Neural cell (in vitro differentiated cells): ENCODE results near the gene C2. TPM values are rescaled to one million over a fixed set of nuclear protein-coding genes. Genes with fewer than 3 reads are reported as not detected.
"Not testable (repeated sequence)": the region's sequence is repeated elsewhere in the genome, so short reads cannot be mapped to it uniquely, and the experiment has no call there.

ENCODE experiments used
- H2AFZ ChIP-seq: fragments of 200-600, 300-800 bp; sonication (generic), shearing (Covaris generic); 2 replicates; pipeline ENCODE4 v1.6.0; 2014; ENCODE audit warnings: low read depth, mild to moderate bottlenecking, antibody characterized with exemption, low read length, moderate library complexity
- H3F3A ChIP-seq: fragments of 200-600 bp; shearing (Covaris generic); 2 replicates; pipeline ENCODE4 v1.6.1; 2016; ENCODE audit warnings: mild to moderate bottlenecking, moderate library complexity, mixed read lengths, antibody characterized with exemption, low read length; ENCODE audit not compliant: insufficient read depth, poor library complexity, severe bottlenecking
- H3K27ac ChIP-seq: fragments of 200-600, 300-800 bp; sonication (generic), shearing (Covaris generic); 2 replicates; pipeline ENCODE4 v1.5.1; 2014; ENCODE audit warnings: mild to moderate bottlenecking, low read length, moderate library complexity
- H3K27me3 ChIP-seq: fragments of 300-800, 200-600 bp; sonication (generic), shearing (Covaris generic); 2 replicates; pipeline ENCODE4 v1.6.0; 2014; ENCODE audit warnings: mild to moderate bottlenecking, low read depth, low read length, moderate library complexity; ENCODE audit not compliant: insufficient read depth
- H3K36me3 ChIP-seq: fragments of 300-800, 200-600 bp; sonication (generic), shearing (Covaris generic); 2 replicates; pipeline ENCODE4 v1.5.1; 2014; ENCODE audit warnings: mild to moderate bottlenecking, antibody characterized with exemption, low read length, moderate library complexity; ENCODE audit not compliant: insufficient read depth
- H3K4me2 ChIP-seq: fragments of 300-800, 200-600 bp; sonication (generic), shearing (Covaris generic); 2 replicates; pipeline ENCODE4 v1.6.0; 2014; ENCODE audit warnings: mild to moderate bottlenecking, low read length
- H3K4me3 ChIP-seq: fragments of 300-800, 200-600 bp; sonication (generic), shearing (Covaris generic); 2 replicates; pipeline ENCODE4 v1.5.1; 2014; ENCODE audit warnings: mild to moderate bottlenecking, low read length, moderate library complexity
- H3K79me2 ChIP-seq: fragments of 200-600 bp; shearing (Covaris generic); replicated peaks from 2 replicates; pipeline ENCODE4 v1.6.0; 2014; ENCODE audit warnings: mild to moderate bottlenecking, low read length, moderate library complexity; ENCODE audit not compliant: insufficient read depth
- H3K9ac ChIP-seq: fragments of 300-800, 200-600 bp; sonication (generic), shearing (Covaris generic); 2 replicates; pipeline ENCODE4 v1.6.1; 2016; ENCODE audit warnings: mild to moderate bottlenecking, low read length, mixed read lengths
- H3K9me2 ChIP-seq: fragments of 200-600 bp; shearing (Covaris generic); 2 replicates; pipeline ENCODE4 v1.6.1; 2016; ENCODE audit warnings: mild to moderate bottlenecking, low read length, mixed read lengths; ENCODE audit not compliant: insufficient read depth
- H3K9me3 ChIP-seq: fragments of 200-600, 300-800 bp; sonication (generic), shearing (Covaris generic); 2 replicates; pipeline ENCODE4 v1.6.1; 2016; ENCODE audit warnings: mild to moderate bottlenecking, mixed run types, low read length, moderate library complexity, mixed read lengths
- H4K20me1 ChIP-seq: fragments of 200-600 bp; shearing (Covaris generic); 2 replicates; pipeline ENCODE4 v1.6.1; 2016; ENCODE audit warnings: mild to moderate bottlenecking, mixed run types; ENCODE audit not compliant: insufficient read depth
- CTCF ChIP-seq: fragments of 450-650 bp; IDR thresholded peaks from 2 replicates; pipeline ENCODE4 v1.5.1; 2014; ENCODE audit warnings: antibody characterized with exemption, mild to moderate bottlenecking, moderate library complexity; ENCODE audit not compliant: poor library complexity, severe bottlenecking
- EP300 ChIP-seq: fragments of 450-650 bp; conservative IDR thresholded peaks from 2 replicates; pipeline ENCODE4 v1.6.1; 2014; ENCODE audit warnings: antibody characterized with exemption, mild to moderate bottlenecking, moderate library complexity; ENCODE audit not compliant: poor library complexity, severe bottlenecking
- EZH2 ChIP-seq: fragments of 200-600, 300-800 bp; shearing (Covaris generic), sonication (generic); IDR thresholded peaks from 2 replicates; pipeline ENCODE4 v1.6.1; 2014; ENCODE audit warnings: antibody characterized with exemption, low read length, borderline replicate concordance, mild to moderate bottlenecking; ENCODE audit not compliant: insufficient read depth, poor library complexity, severe bottlenecking
- MXI1 ChIP-seq: fragments of 450-650 bp; conservative IDR thresholded peaks from 2 replicates; pipeline ENCODE4 v1.6.1; 2014; ENCODE audit warnings: antibody characterized with exemption, mild to moderate bottlenecking; ENCODE audit not compliant: poor library complexity, severe bottlenecking
- POLR2AphosphoS5 ChIP-seq: IDR thresholded peaks from 2 replicates; pipeline ENCODE4 v1.6.1; 2012
- RAD21 ChIP-seq: fragments of 450-650 bp; conservative IDR thresholded peaks from 2 replicates; pipeline ENCODE4 v1.6.1; 2014; ENCODE audit warnings: antibody characterized with exemption, mild to moderate bottlenecking, moderate library complexity
- SMC3 ChIP-seq: fragments of 450-650 bp; conservative IDR thresholded peaks from 2 replicates; pipeline ENCODE4 v1.6.1; 2014; ENCODE audit warnings: antibody characterized with exemption, mild to moderate bottlenecking, moderate library complexity; ENCODE audit not compliant: poor library complexity
- TAF1 ChIP-seq: IDR thresholded peaks from 2 replicates; pipeline ENCODE4 v1.6.1; 2012; ENCODE audit warnings: low read depth
- polyA plus RNA-seq: library from polyadenylated mRNA; depleted of rRNA; stranded (reverse); fragments of >200 nt; gene quantifications from 2 replicates; pipeline ENCODE4 v1.2.3, GENCODE V29; 2014
- TF ChIP-seq, protein P1 (sequence below): IDR thresholded peaks from 2 replicates; pipeline ENCODE4 v1.6.1; 2012; ENCODE audit warnings: borderline replicate concordance

Gene C2
- polyA plus RNA-seq, 1 donor from 2014 or later, result 1.2 TPM

GRCh38 chr6:31978831-31979230 lies 51.3 kb downstream of the C2 start:
- H3K27ac ChIP-seq, result no peak overlapping the region
- H3K9me2 ChIP-seq, result no peaks in the 10 kb centered on the region
- no peaks in the 10 kb centered on the region for H3K36me3 ChIP-seq
- H3K9me3 ChIP-seq, result no peaks in the 10 kb centered on the region
- peaks cover 5% of the 10 kb centered on the region for H3K79me2 ChIP-seq
- H3K4me3 ChIP-seq, result no peak overlapping the region
- no peak overlapping the region for H3K4me2 ChIP-seq
- TF ChIP-seq CTCF (no peak), TAF1 (no peak), EZH2 (no peak), RAD21 (no peak), SMC3 (no peak), EP300 (no peak), POLR2AphosphoS5 (no peak), MXI1 (no peak)
- TF ChIP-seq, protein P1, sequence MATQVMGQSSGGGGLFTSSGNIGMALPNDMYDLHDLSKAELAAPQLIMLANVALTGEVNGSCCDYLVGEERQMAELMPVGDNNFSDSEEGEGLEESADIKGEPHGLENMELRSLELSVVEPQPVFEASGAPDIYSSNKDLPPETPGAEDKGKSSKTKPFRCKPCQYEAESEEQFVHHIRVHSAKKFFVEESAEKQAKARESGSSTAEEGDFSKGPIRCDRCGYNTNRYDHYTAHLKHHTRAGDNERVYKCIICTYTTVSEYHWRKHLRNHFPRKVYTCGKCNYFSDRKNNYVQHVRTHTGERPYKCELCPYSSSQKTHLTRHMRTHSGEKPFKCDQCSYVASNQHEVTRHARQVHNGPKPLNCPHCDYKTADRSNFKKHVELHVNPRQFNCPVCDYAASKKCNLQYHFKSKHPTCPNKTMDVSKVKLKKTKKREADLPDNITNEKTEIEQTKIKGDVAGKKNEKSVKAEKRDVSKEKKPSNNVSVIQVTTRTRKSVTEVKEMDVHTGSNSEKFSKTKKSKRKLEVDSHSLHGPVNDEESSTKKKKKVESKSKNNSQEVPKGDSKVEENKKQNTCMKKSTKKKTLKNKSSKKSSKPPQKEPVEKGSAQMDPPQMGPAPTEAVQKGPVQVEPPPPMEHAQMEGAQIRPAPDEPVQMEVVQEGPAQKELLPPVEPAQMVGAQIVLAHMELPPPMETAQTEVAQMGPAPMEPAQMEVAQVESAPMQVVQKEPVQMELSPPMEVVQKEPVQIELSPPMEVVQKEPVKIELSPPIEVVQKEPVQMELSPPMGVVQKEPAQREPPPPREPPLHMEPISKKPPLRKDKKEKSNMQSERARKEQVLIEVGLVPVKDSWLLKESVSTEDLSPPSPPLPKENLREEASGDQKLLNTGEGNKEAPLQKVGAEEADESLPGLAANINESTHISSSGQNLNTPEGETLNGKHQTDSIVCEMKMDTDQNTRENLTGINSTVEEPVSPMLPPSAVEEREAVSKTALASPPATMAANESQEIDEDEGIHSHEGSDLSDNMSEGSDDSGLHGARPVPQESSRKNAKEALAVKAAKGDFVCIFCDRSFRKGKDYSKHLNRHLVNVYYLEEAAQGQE, result no peak
- H3F3A ChIP-seq, result no peaks in the 10 kb centered on the region
- H3K9ac ChIP-seq, result no peak overlapping the region
- no peaks in the 10 kb centered on the region for H3K27me3 ChIP-seq
- H2AFZ ChIP-seq, result no peak overlapping the region
- H4K20me1 ChIP-seq, result no peaks in the 10 kb centered on the region

DNA sequence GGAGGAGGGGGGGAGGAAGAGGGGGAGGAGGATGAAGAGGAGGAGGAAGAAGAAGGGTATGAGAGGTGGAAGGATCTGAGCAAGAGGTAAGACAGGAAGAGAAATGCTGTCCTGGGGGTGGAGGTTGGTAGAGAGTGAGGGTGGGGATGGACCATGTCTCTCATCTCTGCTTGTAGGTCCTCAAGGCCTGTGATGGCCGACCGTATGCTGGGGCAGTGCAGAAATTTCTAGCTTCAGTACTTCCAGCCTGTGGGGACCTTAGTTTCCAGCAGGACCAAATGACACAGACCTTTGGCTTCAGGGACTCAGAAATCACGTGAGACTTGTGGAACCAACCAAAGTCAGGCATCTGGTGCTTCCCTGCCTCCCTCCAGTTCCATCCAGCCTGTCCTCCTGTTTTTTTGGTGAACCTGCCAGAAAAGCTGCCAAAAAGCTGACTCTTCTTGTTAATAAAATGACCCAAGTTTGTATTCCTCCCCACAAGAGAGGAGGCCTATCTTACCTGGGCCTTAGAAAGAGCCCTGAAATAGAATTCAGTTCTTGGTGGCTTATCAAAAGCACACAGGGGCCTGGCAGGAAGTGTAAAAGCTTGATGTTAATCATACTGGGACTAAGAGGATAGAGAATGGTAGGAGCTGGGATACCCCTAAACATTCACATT lies 51.9 kb downstream of the C2 start:
- Histone ChIP-seq H2AFZ (no peak overlapping the region), H3K4me3 (no peak overlapping the region), H3K9ac (no peak overlapping the region), H3K4me2 (no peak overlapping the region), H3K27me3 (no peaks in the 10 kb centered on the region), H3K9me3 (no peaks in the 10 kb centered on the region), H4K20me1 (no peaks in the 10 kb centered on the region), H3F3A (no peaks in the 10 kb centered on the region), H3K36me3 (no peaks in the 10 kb centered on the region), H3K27ac (no peak overlapping the region), H3K79me2 (no peaks in the 10 kb centered on the region), H3K9me2 (no peaks in the 10 kb centered on the region)
- no peak for TF ChIP-seq TAF1
- no peak for TF ChIP-seq EZH2
- no peak for TF ChIP-seq EP300
- no peak for TF ChIP-seq POLR2AphosphoS5

DNA sequence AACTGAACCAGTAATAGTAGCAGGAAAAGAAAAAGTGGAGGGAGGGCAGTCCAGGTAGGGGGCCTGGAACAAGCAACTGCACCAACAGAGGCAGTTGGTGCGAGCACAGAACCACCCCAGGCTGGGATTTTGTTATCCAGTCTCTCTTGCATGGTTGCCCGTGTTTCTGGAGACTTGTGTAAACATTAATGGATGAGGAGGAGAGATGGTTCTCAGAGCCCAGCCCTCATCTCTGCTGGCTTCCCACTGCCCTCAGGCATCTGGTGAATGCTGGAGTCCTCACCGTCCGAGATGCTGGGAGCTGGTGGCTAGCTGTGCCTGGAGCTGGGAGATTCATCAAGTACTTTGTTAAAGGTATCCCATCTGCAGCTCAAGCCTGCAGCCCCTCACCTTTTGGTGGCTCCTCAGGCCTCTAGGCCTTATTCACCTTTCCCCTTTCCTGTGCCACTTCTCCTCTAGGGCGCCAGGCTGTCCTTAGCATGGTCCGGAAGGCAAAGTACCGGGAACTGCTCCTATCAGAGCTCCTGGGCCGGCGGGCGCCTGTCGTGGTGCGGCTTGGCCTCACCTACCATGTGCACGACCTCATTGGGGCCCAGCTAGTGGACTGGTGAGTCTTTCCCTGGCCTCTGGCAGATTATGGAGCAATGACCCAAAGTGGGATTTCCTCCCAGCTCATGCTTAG lies 52.8 kb downstream of the C2 start:
- H3K27me3 ChIP-seq, H3K9me2 ChIP-seq, H3K9me3 ChIP-seq, H3K27ac ChIP-seq, H3K4me3 ChIP-seq, H3K4me2 ChIP-seq, H3K79me2 ChIP-seq, H4K20me1 ChIP-seq, H3K9ac ChIP-seq, H3F3A ChIP-seq, H3K36me3 ChIP-seq, H2AFZ ChIP-seq: not testable (repeated sequence)

DNA sequence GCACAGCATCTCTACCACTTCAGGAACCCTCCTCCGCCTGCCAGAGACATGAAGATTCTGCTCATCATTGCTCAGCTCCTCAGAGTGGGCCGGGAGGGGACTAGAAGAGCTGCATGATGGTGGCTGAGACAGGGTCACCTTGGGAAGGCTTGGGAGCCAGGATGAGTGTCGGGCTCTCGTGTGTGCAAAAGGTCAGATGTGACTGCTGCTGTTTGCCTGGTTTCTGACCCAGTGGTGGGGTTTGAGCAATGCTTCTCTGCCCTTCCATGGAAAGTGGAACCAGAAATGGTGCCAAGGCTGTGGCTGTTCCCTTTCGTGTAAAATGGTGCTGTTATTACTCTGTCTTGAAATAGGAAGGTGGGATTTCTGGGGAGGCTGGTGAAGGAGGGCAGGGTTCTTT lies 53.5 kb downstream of the C2 start:
- H3K79me2 ChIP-seq, H3K4me2 ChIP-seq, H3K4me3 ChIP-seq, H3K9me3 ChIP-seq, H3K27ac ChIP-seq, H3K27me3 ChIP-seq, H3K9ac ChIP-seq, H3F3A ChIP-seq, H4K20me1 ChIP-seq, H3K9me2 ChIP-seq, H2AFZ ChIP-seq, H3K36me3 ChIP-seq: not testable (repeated sequence)

GRCh38 chr6:31981744-31982143 lies 54.2 kb downstream of the C2 start, which contains the start of gene C4A:
Gene C4A, plus strand, starts transcription at chr6:31982057. Its CDS starts 51 bp downstream, at chr6:31982108.
- not testable (repeated sequence) for H3K9ac ChIP-seq, H3K9me2 ChIP-seq, H3K79me2 ChIP-seq, H3K4me3 ChIP-seq, H3K27ac ChIP-seq, H3K4me2 ChIP-seq, H3F3A ChIP-seq, H2AFZ ChIP-seq, H3K27me3 ChIP-seq, H3K36me3 ChIP-seq, H4K20me1 ChIP-seq, H3K9me3 ChIP-seq
